ENCODE measurements around the gene CRADD. TPM values are rescaled to one million over a fixed set of nuclear protein-coding genes. Genes with fewer than 3 reads are reported as not detected.

CRADD gene
- polyA plus RNA-seq, 4 donors = 19.0 to 49.4 (median 27.1) TPM

DNA sequence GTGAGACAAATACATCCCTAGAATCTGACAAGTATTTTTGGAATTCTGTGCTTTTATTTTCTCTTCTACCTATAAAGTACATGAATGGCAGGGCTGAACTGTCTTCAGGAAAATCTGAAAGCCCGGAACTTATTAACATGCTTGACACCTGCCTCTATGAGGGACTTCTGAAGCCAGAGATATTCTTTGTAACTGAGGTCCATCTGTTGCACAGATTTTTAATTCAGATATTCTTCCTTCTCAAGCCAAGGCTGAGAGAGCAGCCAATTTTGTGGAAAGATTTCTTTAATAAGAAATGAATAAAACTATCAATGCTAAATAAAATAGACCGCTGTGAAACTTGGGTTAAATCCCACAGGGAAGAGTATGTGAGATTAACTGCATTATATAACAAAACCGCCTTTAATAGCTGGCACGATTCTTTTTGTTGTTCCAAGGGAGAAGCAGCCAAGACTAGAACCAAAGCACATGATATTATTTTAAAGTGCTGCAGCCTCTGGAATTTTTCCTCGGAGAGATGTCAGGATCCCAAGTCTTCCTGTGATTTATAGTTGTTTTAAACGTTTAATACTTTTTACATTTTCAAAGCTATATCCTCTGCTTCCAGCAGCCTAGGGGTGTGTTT lies 148.9 kb downstream of the CRADD start:
- H3K4me1 ChIP-seq (ENCODE audit: control insufficient read depth in 3 of 3, insufficient read depth in 2 of 3, low read depth in 1 of 3, low read length in 2 of 3) = peaks cover 0 to 4% (median 0%) of the 10 kb centered on the region in 3 donors
- DNase-seq = no peak
- no peak overlapping the region for H3K4me3 ChIP-seq (ENCODE audit: low read depth in 1 of 3, low read length in 3 of 3)
- no peaks in the 10 kb centered on the region for H3K36me3 ChIP-seq (ENCODE audit: control insufficient read depth in 3 of 3, insufficient read depth in 2 of 3, low read depth in 1 of 3, low read length in 3 of 3)
- H3K27ac ChIP-seq (ENCODE audit: low read depth in 1 of 3, low read length in 2 of 3) = no peak overlapping the region
- 56 to 82% (median 80%) methylated on average over 6 of the region's 6 CpGs for WGBS, 3 donors
- H3K27me3 ChIP-seq (ENCODE audit: control insufficient read depth in 3 of 3, insufficient read depth in 3 of 3, low read length in 3 of 3) = no peaks in the 10 kb centered on the region
- H3K9me3 ChIP-seq (ENCODE audit: control insufficient read depth in 2 of 2, insufficient read depth in 1 of 2, low read depth in 1 of 2, low read length in 1 of 2) = no peaks in the 10 kb centered on the region
- no peak for FAIRE-seq

DNA sequence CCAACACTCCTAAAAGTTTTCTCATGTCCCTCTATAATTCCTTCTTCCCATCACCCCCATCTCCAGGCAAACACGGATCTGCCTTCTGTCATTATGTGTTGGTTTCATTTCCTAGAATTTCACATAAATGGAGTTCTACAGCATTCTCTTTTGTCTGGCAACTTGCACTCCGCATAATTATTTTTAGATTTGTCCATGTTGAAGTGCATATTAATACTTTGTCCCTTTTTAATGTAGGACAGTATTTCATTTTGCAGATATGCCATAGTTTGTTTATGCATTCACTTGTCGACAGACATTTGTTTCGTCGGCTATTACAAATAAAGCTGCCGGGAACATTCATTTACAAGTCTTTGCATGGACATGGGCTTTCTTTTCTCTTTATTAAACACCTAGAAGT lies 150.0 kb downstream of the CRADD start:
- peaks cover 0 to 4% (median 0%) of the 10 kb centered on the region in 3 donors for H3K4me1 ChIP-seq (ENCODE audit: control insufficient read depth in 3 of 3, insufficient read depth in 2 of 3, low read depth in 1 of 3, low read length in 2 of 3)
- no peaks in the 10 kb centered on the region for H3K9me3 ChIP-seq (ENCODE audit: control insufficient read depth in 2 of 2, insufficient read depth in 1 of 2, low read depth in 1 of 2, low read length in 1 of 2)
- no peak for FAIRE-seq
- 69 to 90% (median 74%) methylated on average over 6 of the region's 6 CpGs for WGBS, 3 donors
- no peak for DNase-seq
- no peaks in the 10 kb centered on the region for H3K27me3 ChIP-seq (ENCODE audit: control insufficient read depth in 3 of 3, insufficient read depth in 3 of 3, low read length in 3 of 3)
- no peak overlapping the region for H3K27ac ChIP-seq (ENCODE audit: low read depth in 1 of 3, low read length in 2 of 3)
- H3K36me3 ChIP-seq (ENCODE audit: control insufficient read depth in 3 of 3, insufficient read depth in 2 of 3, low read depth in 1 of 3, low read length in 3 of 3) = no peaks in the 10 kb centered on the region
- H3K4me3 ChIP-seq (ENCODE audit: low read depth in 1 of 3, low read length in 3 of 3) = no peak overlapping the region

DNA sequence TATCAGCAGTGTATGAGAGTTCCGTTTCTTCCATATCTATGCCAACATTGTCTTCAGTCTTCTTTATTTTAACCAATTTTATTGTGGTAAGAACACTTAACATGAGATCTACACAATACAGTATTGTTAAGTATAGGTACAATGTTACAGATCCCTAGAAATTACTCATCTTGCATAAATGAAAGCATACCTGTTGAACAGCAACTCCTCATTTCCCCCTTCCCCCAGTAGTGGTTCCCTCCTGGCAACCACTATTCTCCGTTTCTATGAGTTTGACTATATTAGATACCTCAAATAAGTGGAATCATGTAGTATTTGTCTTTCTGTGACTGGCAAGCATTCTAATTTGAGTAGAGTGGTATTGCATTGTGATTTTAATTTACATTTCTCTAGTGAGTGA lies 150.5 kb downstream of the CRADD start:
- WGBS, 3 donors = 91 to 96% (median 93%) methylated on average over 2 of the region's 2 CpGs
- no peak overlapping the region for H3K27ac ChIP-seq (ENCODE audit: low read depth in 1 of 3, low read length in 2 of 3)
- peaks cover 0 to 4% (median 0%) of the 10 kb centered on the region in 3 donors for H3K4me1 ChIP-seq (ENCODE audit: control insufficient read depth in 3 of 3, insufficient read depth in 2 of 3, low read depth in 1 of 3, low read length in 2 of 3)
- FAIRE-seq (no peak), DNase-seq (no peak)
- no peaks in the 10 kb centered on the region for H3K36me3 ChIP-seq (ENCODE audit: control insufficient read depth in 3 of 3, insufficient read depth in 2 of 3, low read depth in 1 of 3, low read length in 3 of 3)
- H3K27me3 ChIP-seq (ENCODE audit: control insufficient read depth in 3 of 3, insufficient read depth in 3 of 3, low read length in 3 of 3) = no peaks in the 10 kb centered on the region
- no peak overlapping the region for H3K4me3 ChIP-seq (ENCODE audit: low read depth in 1 of 3, low read length in 3 of 3)
- no peaks in the 10 kb centered on the region for H3K9me3 ChIP-seq (ENCODE audit: control insufficient read depth in 2 of 2, insufficient read depth in 1 of 2, low read depth in 1 of 2, low read length in 1 of 2)

DNA sequence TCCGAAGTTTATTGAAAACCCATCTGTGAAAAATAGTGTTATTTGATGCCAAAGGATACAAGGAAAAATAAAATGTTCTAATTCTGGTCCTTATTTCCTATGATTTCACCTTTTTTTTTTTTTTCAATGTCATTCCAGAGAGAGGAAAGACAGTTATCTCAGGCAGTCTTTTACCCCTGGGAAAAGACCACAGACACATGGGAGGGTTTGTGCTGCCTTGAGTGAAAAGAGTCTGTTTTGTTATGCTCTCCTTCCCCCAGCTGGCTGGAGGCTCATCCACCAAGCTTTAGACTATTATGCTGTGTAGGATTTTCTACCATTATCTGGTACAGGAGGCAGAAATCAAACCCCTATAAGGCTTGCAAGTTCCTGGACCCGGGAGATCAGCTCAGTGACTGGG lies 151.8 kb downstream of the CRADD start:
- no peak for FAIRE-seq

DNA sequence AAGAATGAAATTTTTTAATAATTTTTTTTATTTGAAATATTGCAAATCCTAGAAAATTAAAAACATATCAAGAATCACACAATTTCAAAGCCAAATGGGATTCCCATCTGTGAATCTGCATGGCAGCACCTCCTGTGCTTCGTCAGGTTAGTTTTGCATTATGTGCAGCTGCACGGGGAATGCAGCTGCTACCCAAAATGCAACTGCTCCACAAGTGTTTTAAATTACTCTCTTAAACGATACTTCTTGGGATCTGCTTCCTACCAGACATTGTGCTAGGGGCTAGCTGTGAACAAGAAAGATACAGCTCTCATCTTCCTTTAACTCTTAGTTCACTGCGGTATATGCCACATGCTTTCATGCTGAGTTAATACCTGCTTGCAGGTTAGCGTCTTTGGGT lies 154.2 kb downstream of the CRADD start:
- H3K4me1 ChIP-seq (ENCODE audit: control insufficient read depth in 3 of 3, insufficient read depth in 2 of 3, low read depth in 1 of 3, low read length in 2 of 3) = peaks cover 0 to 3% (median 0%) of the 10 kb centered on the region in 3 donors
- no peak for DNase-seq
- no peaks in the 10 kb centered on the region for H3K9me3 ChIP-seq (ENCODE audit: control insufficient read depth in 2 of 2, insufficient read depth in 1 of 2, low read depth in 1 of 2, low read length in 1 of 2)
- no peaks in the 10 kb centered on the region for H3K36me3 ChIP-seq (ENCODE audit: control insufficient read depth in 3 of 3, insufficient read depth in 2 of 3, low read depth in 1 of 3, low read length in 3 of 3)
- no peaks in the 10 kb centered on the region for H3K27me3 ChIP-seq (ENCODE audit: control insufficient read depth in 3 of 3, insufficient read depth in 3 of 3, low read length in 3 of 3)
- FAIRE-seq = no peak
- H3K4me3 ChIP-seq (ENCODE audit: low read depth in 1 of 3, low read length in 3 of 3) = no peak overlapping the region
- no peak overlapping the region for H3K27ac ChIP-seq (ENCODE audit: low read depth in 1 of 3, low read length in 2 of 3)
- WGBS, 3 donors = 91 to 94% (median 94%) methylated on average over 5 of the region's 5 CpGs

More for the DNA sequence above, 151.8 kb downstream of the CRADD start:
- Histone ChIP-seq H3K4me3 (ENCODE audit: low read depth in 1 of 3, low read length in 3 of 3) (no peak overlapping the region), H3K9me3 (ENCODE audit: control insufficient read depth in 2 of 2, insufficient read depth in 1 of 2, low read depth in 1 of 2, low read length in 1 of 2) (no peaks in the 10 kb centered on the region), H3K36me3 (ENCODE audit: control insufficient read depth in 3 of 3, insufficient read depth in 2 of 3, low read depth in 1 of 3, low read length in 3 of 3) (no peaks in the 10 kb centered on the region), H3K27ac (ENCODE audit: low read depth in 1 of 3, low read length in 2 of 3) (no peak overlapping the region), H3K4me1 (ENCODE audit: control insufficient read depth in 3 of 3, insufficient read depth in 2 of 3, low read depth in 1 of 3, low read length in 2 of 3) (peaks cover 0 to 4% (median 0%) of the 10 kb centered on the region in 3 donors), H3K27me3 (ENCODE audit: control insufficient read depth in 3 of 3, insufficient read depth in 3 of 3, low read length in 3 of 3) (no peaks in the 10 kb centered on the region)
- no peak for DNase-seq
- WGBS, 3 donors = 73 to 93% (median 83%) methylated on average over 2 of the region's 2 CpGs

DNA sequence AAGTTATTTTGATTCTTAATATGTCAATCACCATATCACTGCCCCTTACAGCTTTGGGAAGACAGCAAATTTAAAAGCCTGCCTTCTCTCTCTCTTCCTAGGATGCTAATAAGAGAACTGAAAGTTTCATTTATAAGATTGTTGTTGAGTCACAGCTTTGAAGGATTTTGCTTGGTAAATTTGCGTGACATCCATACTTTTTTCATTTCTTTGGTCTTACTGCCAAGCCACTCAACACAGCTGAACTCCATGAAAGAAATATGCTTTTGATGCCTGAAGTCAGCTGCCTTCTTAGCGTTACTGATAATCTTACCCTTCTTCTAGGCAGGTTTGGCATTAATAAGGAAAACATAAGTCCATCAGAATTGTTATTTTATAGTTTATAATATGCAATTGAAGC lies 155.0 kb downstream of the CRADD start:
- WGBS, 3 donors = 64 to 74% (median 70%) methylated on average over 2 of the region's 2 CpGs
- Histone ChIP-seq H3K4me1 (ENCODE audit: control insufficient read depth in 3 of 3, insufficient read depth in 2 of 3, low read depth in 1 of 3, low read length in 2 of 3) (no peaks in the 10 kb centered on the region), H3K27ac (ENCODE audit: low read depth in 1 of 3, low read length in 2 of 3) (no peak overlapping the region), H3K9me3 (ENCODE audit: control insufficient read depth in 2 of 2, insufficient read depth in 1 of 2, low read depth in 1 of 2, low read length in 1 of 2) (no peaks in the 10 kb centered on the region), H3K27me3 (ENCODE audit: control insufficient read depth in 3 of 3, insufficient read depth in 3 of 3, low read length in 3 of 3) (no peaks in the 10 kb centered on the region), H3K36me3 (ENCODE audit: control insufficient read depth in 3 of 3, insufficient read depth in 2 of 3, low read depth in 1 of 3, low read length in 3 of 3) (no peaks in the 10 kb centered on the region), H3K4me3 (ENCODE audit: low read depth in 1 of 3, low read length in 3 of 3) (no peak overlapping the region)
- no peak for FAIRE-seq
- no peak for DNase-seq

DNA sequence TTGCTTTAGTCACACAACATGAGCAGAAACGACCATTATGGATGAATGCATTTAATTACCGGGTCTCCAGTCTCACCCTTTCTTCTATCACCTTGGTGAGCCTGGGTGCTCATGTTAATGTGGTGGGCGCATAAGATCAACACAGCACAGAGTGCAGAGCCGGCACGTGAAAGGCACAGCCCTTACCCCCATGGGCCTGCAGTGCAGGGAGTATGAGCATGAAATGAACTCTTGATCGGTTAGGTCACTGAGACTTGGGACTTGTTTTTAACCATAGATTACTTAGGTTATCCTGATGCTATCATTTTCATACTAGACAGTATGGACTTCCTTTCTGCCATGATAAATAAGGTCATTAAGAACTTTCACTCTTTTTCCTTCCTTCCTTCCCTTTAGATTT lies 156.8 kb downstream of the CRADD start:
- 90 to 95% (median 94%) methylated on average over 6 of the region's 6 CpGs for WGBS, 3 donors
- Histone ChIP-seq H3K4me3 (ENCODE audit: low read depth in 1 of 3, low read length in 3 of 3) (no peak overlapping the region), H3K27ac (ENCODE audit: low read depth in 1 of 3, low read length in 2 of 3) (no peak overlapping the region), H3K27me3 (ENCODE audit: control insufficient read depth in 3 of 3, insufficient read depth in 3 of 3, low read length in 3 of 3) (no peaks in the 10 kb centered on the region), H3K9me3 (ENCODE audit: control insufficient read depth in 2 of 2, insufficient read depth in 1 of 2, low read depth in 1 of 2, low read length in 1 of 2) (no peaks in the 10 kb centered on the region), H3K36me3 (ENCODE audit: control insufficient read depth in 3 of 3, insufficient read depth in 2 of 3, low read depth in 1 of 3, low read length in 3 of 3) (no peaks in the 10 kb centered on the region), H3K4me1 (ENCODE audit: control insufficient read depth in 3 of 3, insufficient read depth in 2 of 3, low read depth in 1 of 3, low read length in 2 of 3) (peaks cover 0 to 3% (median 0%) of the 10 kb centered on the region in 3 donors)
- DNase-seq = no peak
- FAIRE-seq = no peak

DNA sequence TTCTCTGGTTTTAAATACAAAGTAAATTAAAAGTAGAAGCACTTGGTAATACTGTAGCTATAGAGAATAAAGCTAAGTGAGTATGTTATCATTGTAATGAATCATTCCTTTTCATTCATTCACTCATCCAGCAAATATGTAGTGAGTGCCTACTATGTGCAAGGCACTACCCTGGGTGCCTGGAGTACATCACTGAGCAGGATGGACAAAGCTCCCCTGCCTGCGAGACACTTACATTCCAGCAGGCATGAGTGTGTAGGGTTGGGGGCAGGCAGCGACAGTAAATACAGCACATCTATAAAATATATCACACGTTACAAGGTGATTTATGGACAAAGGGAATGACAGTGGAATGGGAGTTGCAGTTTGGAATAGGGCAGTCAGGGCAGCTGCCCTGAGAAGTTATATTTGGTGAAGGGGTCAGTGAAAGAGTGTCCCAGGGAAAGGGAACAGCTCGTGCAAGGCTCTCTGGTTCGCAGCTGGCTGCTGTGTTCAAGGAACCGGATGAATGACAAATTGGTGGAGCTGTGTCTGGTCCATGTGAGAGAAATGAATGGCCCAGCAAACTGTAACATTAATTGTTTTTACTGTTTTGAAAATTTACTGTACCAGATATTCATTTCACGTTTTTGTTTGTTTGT lies 159.6 kb downstream of the CRADD start:
- WGBS, 3 donors = 86 to 92% (median 87%) methylated on average over 7 of the region's 7 CpGs
- FAIRE-seq = no peak

More for the DNA sequence above, 159.6 kb downstream of the CRADD start:
- DNase-seq = no peak
- no peaks in the 10 kb centered on the region for H3K9me3 ChIP-seq (ENCODE audit: control insufficient read depth in 2 of 2, insufficient read depth in 1 of 2, low read depth in 1 of 2, low read length in 1 of 2)
- no peak overlapping the region for H3K27ac ChIP-seq (ENCODE audit: low read depth in 1 of 3, low read length in 2 of 3)
- no peaks in the 10 kb centered on the region for H3K27me3 ChIP-seq (ENCODE audit: control insufficient read depth in 3 of 3, insufficient read depth in 3 of 3, low read length in 3 of 3)
- no peak overlapping the region for H3K4me3 ChIP-seq (ENCODE audit: low read depth in 1 of 3, low read length in 3 of 3)
- no peaks in the 10 kb centered on the region for H3K36me3 ChIP-seq (ENCODE audit: control insufficient read depth in 3 of 3, insufficient read depth in 2 of 3, low read depth in 1 of 3, low read length in 3 of 3)
- H3K4me1 ChIP-seq (ENCODE audit: control insufficient read depth in 3 of 3, insufficient read depth in 2 of 3, low read depth in 1 of 3, low read length in 2 of 3) = peaks cover 0 to 3% (median 0%) of the 10 kb centered on the region in 3 donors

All from small intestine (tissue), 7 donors.